Measurements from ENCODE around the gene PRUNE2.

PRUNE2 gene

GRCh38 chr9:76891874-76892273 lies 14.0 kb downstream of the PRUNE2 start:
- no peak for DNase-seq
- POLR2A ChIA-PET: no interaction called here
- Histone ChIP-seq H3K4me1 (ENCODE audit: control extremely low read depth in 1 of 4, control insufficient read depth in 4 of 4, insufficient read depth in 4 of 4, low read length in 3 of 4) (no peaks in the 10 kb centered on the region), H3K4me3 (ENCODE audit: control insufficient read depth in 1 of 7, extremely low read depth in 1 of 7, insufficient read depth in 4 of 7, low read depth in 2 of 7, low read length in 6 of 7) (no peak overlapping the region), H3K27me3 (replicated peaks in 2 of 5; ENCODE audit: control insufficient read depth in 4 of 5, insufficient read depth in 5 of 5, low read length in 4 of 5) (peaks cover 0 to 10% (median 8%) of the 10 kb centered on the region in 5 experiments), H3K27ac (ENCODE audit: insufficient read depth in 1 of 2, low read depth in 1 of 2, low read length in 2 of 2, poor library complexity in 1 of 2, severe bottlenecking in 2 of 2) (no peak overlapping the region), H3K36me3 (ENCODE audit: control insufficient read depth in 4 of 4, insufficient read depth in 4 of 4, low read length in 3 of 4) (no peaks in the 10 kb centered on the region), H3K9me3 (ENCODE audit: control extremely low read depth in 1 of 5, control insufficient read depth in 4 of 5, insufficient read depth in 2 of 5, low read depth in 1 of 5, low read length in 4 of 5) (no peaks in the 10 kb centered on the region)
- WGBS (ENCODE audit: insufficient coverage): 100% methylated on average over 1 of the region's 5 CpGs
- CTCF ChIA-PET: no interaction called here

DNA sequence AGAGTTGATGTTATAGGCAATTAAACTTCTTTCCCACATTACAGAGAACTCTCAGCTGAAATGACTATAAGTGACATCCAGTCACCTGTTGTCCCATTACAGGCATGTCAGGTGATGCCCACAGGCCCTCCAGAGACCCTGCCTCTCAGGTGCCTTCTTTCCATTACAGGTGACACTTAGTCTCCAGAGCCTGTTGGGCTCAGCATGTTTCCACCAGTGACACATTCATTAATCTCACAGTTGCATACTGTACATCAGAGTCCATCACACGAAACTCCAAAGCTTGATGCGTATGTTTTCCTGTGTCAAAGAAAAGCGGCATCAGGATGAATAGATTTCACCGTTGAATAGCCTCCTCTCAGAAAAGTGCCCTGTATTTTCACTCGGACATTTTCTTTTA lies 14.6 kb downstream of the PRUNE2 start:
- ChIA-PET POLR2A (no interaction called here), CTCF (no interaction called here)
- Histone ChIP-seq H3K27me3 (replicated peaks in 2 of 5; ENCODE audit: control insufficient read depth in 4 of 5, insufficient read depth in 5 of 5, low read length in 4 of 5) (peaks cover 0 to 10% (median 7%) of the 10 kb centered on the region in 5 experiments), H3K9me3 (ENCODE audit: control extremely low read depth in 1 of 5, control insufficient read depth in 4 of 5, insufficient read depth in 2 of 5, low read depth in 1 of 5, low read length in 4 of 5) (no peaks in the 10 kb centered on the region), H3K36me3 (ENCODE audit: control insufficient read depth in 4 of 4, insufficient read depth in 4 of 4, low read length in 3 of 4) (no peaks in the 10 kb centered on the region), H3K27ac (ENCODE audit: insufficient read depth in 1 of 2, low read depth in 1 of 2, low read length in 2 of 2, poor library complexity in 1 of 2, severe bottlenecking in 2 of 2) (no peak overlapping the region), H3K4me3 (ENCODE audit: control insufficient read depth in 1 of 7, extremely low read depth in 1 of 7, insufficient read depth in 4 of 7, low read depth in 2 of 7, low read length in 6 of 7) (no peak overlapping the region), H3K4me1 (ENCODE audit: control extremely low read depth in 1 of 4, control insufficient read depth in 4 of 4, insufficient read depth in 4 of 4, low read length in 3 of 4) (no peaks in the 10 kb centered on the region)
- WGBS (ENCODE audit: insufficient coverage): 95% methylated on average over 5 of the region's 5 CpGs
- no peak for DNase-seq

GRCh38 chr9:76887951-76888350 lies 18.0 kb downstream of the PRUNE2 start:
- H3K4me3 ChIP-seq (ENCODE audit: control insufficient read depth in 1 of 7, extremely low read depth in 1 of 7, insufficient read depth in 4 of 7, low read depth in 2 of 7, low read length in 6 of 7): no peak overlapping the region
- no peak for DNase-seq
- H3K9me3 ChIP-seq (ENCODE audit: control extremely low read depth in 1 of 5, control insufficient read depth in 4 of 5, insufficient read depth in 2 of 5, low read depth in 1 of 5, low read length in 4 of 5): no peaks in the 10 kb centered on the region
- 94% methylated on average over 2 of the region's 7 CpGs for WGBS (ENCODE audit: insufficient coverage)
- ChIA-PET CTCF (no interaction called here), POLR2A (no interaction called here)
- peaks cover 0 to 4% (median 0%) of the 10 kb centered on the region in 5 experiments for H3K27me3 ChIP-seq (replicated peaks in 2 of 5; ENCODE audit: control insufficient read depth in 4 of 5, insufficient read depth in 5 of 5, low read length in 4 of 5)
- H3K36me3 ChIP-seq (ENCODE audit: control insufficient read depth in 4 of 4, insufficient read depth in 4 of 4, low read length in 3 of 4): no peaks in the 10 kb centered on the region
- H3K4me1 ChIP-seq (ENCODE audit: control extremely low read depth in 1 of 4, control insufficient read depth in 4 of 4, insufficient read depth in 4 of 4, low read length in 3 of 4): no peaks in the 10 kb centered on the region
- H3K27ac ChIP-seq (ENCODE audit: insufficient read depth in 1 of 2, low read depth in 1 of 2, low read length in 2 of 2, poor library complexity in 1 of 2, severe bottlenecking in 2 of 2): no peak overlapping the region

GRCh38 chr9:76887003-76887821 lies 18.7 kb downstream of the PRUNE2 start:
- H3K9me3 ChIP-seq (ENCODE audit: control extremely low read depth in 1 of 5, control insufficient read depth in 4 of 5, insufficient read depth in 2 of 5, low read depth in 1 of 5, low read length in 4 of 5): no peaks in the 10 kb centered on the region
- 84% methylated on average over 4 of the region's 5 CpGs for WGBS (ENCODE audit: insufficient coverage)
- ChIA-PET POLR2A (no interaction called here), CTCF (no interaction called here)
- DNase-seq: no peak
- no peaks in the 10 kb centered on the region for H3K36me3 ChIP-seq (ENCODE audit: control insufficient read depth in 4 of 4, insufficient read depth in 4 of 4, low read length in 3 of 4)
- no peaks in the 10 kb centered on the region for H3K4me1 ChIP-seq (ENCODE audit: control extremely low read depth in 1 of 4, control insufficient read depth in 4 of 4, insufficient read depth in 4 of 4, low read length in 3 of 4)
- H3K27ac ChIP-seq (ENCODE audit: insufficient read depth in 1 of 2, low read depth in 1 of 2, low read length in 2 of 2, poor library complexity in 1 of 2, severe bottlenecking in 2 of 2): no peak overlapping the region
- H3K4me3 ChIP-seq (ENCODE audit: control insufficient read depth in 1 of 7, extremely low read depth in 1 of 7, insufficient read depth in 4 of 7, low read depth in 2 of 7, low read length in 6 of 7): no peak overlapping the region
- H3K27me3 ChIP-seq (replicated peaks in 2 of 5; ENCODE audit: control insufficient read depth in 4 of 5, insufficient read depth in 5 of 5, low read length in 4 of 5): peaks cover 0 to 2% (median 0%) of the 10 kb centered on the region in 5 experiments

GRCh38 chr9:76886318-76886717 lies 19.6 kb downstream of the PRUNE2 start:
- no peak for DNase-seq
- Histone ChIP-seq H3K27ac (ENCODE audit: insufficient read depth in 1 of 2, low read depth in 1 of 2, low read length in 2 of 2, poor library complexity in 1 of 2, severe bottlenecking in 2 of 2) (no peak overlapping the region), H3K36me3 (ENCODE audit: control insufficient read depth in 4 of 4, insufficient read depth in 4 of 4, low read length in 3 of 4) (no peaks in the 10 kb centered on the region), H3K4me3 (ENCODE audit: control insufficient read depth in 1 of 7, extremely low read depth in 1 of 7, insufficient read depth in 4 of 7, low read depth in 2 of 7, low read length in 6 of 7) (no peak overlapping the region), H3K27me3 (replicated peaks in 2 of 5; ENCODE audit: control insufficient read depth in 4 of 5, insufficient read depth in 5 of 5, low read length in 4 of 5) (peaks cover 0 to 2% (median 0%) of the 10 kb centered on the region in 5 experiments), H3K4me1 (ENCODE audit: control extremely low read depth in 1 of 4, control insufficient read depth in 4 of 4, insufficient read depth in 4 of 4, low read length in 3 of 4) (no peaks in the 10 kb centered on the region), H3K9me3 (ENCODE audit: control extremely low read depth in 1 of 5, control insufficient read depth in 4 of 5, insufficient read depth in 2 of 5, low read depth in 1 of 5, low read length in 4 of 5) (no peaks in the 10 kb centered on the region)
- ChIA-PET POLR2A (no interaction called here), CTCF (no interaction called here)
- 100% methylated on average over 2 of the region's 3 CpGs for WGBS (ENCODE audit: insufficient coverage)

GRCh38 chr9:76884823-76885222 lies 21.1 kb downstream of the PRUNE2 start:
- H3K36me3 ChIP-seq (ENCODE audit: control insufficient read depth in 4 of 4, insufficient read depth in 4 of 4, low read length in 3 of 4): no peaks in the 10 kb centered on the region
- ChIA-PET CTCF (no interaction called here), POLR2A (no interaction called here)
- no peak for DNase-seq
- no peak overlapping the region for H3K27ac ChIP-seq (ENCODE audit: insufficient read depth in 1 of 2, low read depth in 1 of 2, low read length in 2 of 2, poor library complexity in 1 of 2, severe bottlenecking in 2 of 2)
- no peak overlapping the region for H3K4me3 ChIP-seq (ENCODE audit: control insufficient read depth in 1 of 7, extremely low read depth in 1 of 7, insufficient read depth in 4 of 7, low read depth in 2 of 7, low read length in 6 of 7)
- no peaks in the 10 kb centered on the region for H3K9me3 ChIP-seq (ENCODE audit: control extremely low read depth in 1 of 5, control insufficient read depth in 4 of 5, insufficient read depth in 2 of 5, low read depth in 1 of 5, low read length in 4 of 5)
- H3K4me1 ChIP-seq (ENCODE audit: control extremely low read depth in 1 of 4, control insufficient read depth in 4 of 4, insufficient read depth in 4 of 4, low read length in 3 of 4): no peaks in the 10 kb centered on the region
- no CpG with 5 or more reads among the region's 1 CpG for WGBS (ENCODE audit: insufficient coverage)
- peaks cover 0 to 2% (median 0%) of the 10 kb centered on the region in 5 experiments for H3K27me3 ChIP-seq (replicated peaks in 2 of 5; ENCODE audit: control insufficient read depth in 4 of 5, insufficient read depth in 5 of 5, low read length in 4 of 5)

GRCh38 chr9:76883341-76883855 lies 22.5 kb downstream of the PRUNE2 start:
- Histone ChIP-seq H3K4me1 (ENCODE audit: control extremely low read depth in 1 of 4, control insufficient read depth in 4 of 4, insufficient read depth in 4 of 4, low read length in 3 of 4) (no peaks in the 10 kb centered on the region), H3K36me3 (ENCODE audit: control insufficient read depth in 4 of 4, insufficient read depth in 4 of 4, low read length in 3 of 4) (no peaks in the 10 kb centered on the region), H3K9me3 (ENCODE audit: control extremely low read depth in 1 of 5, control insufficient read depth in 4 of 5, insufficient read depth in 2 of 5, low read depth in 1 of 5, low read length in 4 of 5) (no peaks in the 10 kb centered on the region), H3K27ac (ENCODE audit: insufficient read depth in 1 of 2, low read depth in 1 of 2, low read length in 2 of 2, poor library complexity in 1 of 2, severe bottlenecking in 2 of 2) (no peak overlapping the region), H3K4me3 (ENCODE audit: control insufficient read depth in 1 of 7, extremely low read depth in 1 of 7, insufficient read depth in 4 of 7, low read depth in 2 of 7, low read length in 6 of 7) (no peak overlapping the region), H3K27me3 (replicated peaks in 2 of 5; ENCODE audit: control insufficient read depth in 4 of 5, insufficient read depth in 5 of 5, low read length in 4 of 5) (peaks cover 0 to 2% (median 0%) of the 10 kb centered on the region in 5 experiments)
- CTCF ChIA-PET: no interaction called here
- WGBS (ENCODE audit: insufficient coverage): 100% methylated on average over 1 of the region's 3 CpGs
- POLR2A ChIA-PET: no interaction called here
- DNase-seq: no peak

Data from common myeloid progenitor, CD34-positive (primary cell).